Measurements from ENCODE around the gene TAS2R43. TPM values are rescaled to one million over a fixed set of nuclear protein-coding genes. Genes with fewer than 3 reads are reported as not detected.
"Not testable (repeated sequence)": the region's sequence is repeated elsewhere in the genome, so short reads cannot be mapped to it uniquely, and the experiment has no call there.

TAS2R43 gene
- total RNA-seq, 1 donor from 2014 or later: 1.1 TPM

DNA sequence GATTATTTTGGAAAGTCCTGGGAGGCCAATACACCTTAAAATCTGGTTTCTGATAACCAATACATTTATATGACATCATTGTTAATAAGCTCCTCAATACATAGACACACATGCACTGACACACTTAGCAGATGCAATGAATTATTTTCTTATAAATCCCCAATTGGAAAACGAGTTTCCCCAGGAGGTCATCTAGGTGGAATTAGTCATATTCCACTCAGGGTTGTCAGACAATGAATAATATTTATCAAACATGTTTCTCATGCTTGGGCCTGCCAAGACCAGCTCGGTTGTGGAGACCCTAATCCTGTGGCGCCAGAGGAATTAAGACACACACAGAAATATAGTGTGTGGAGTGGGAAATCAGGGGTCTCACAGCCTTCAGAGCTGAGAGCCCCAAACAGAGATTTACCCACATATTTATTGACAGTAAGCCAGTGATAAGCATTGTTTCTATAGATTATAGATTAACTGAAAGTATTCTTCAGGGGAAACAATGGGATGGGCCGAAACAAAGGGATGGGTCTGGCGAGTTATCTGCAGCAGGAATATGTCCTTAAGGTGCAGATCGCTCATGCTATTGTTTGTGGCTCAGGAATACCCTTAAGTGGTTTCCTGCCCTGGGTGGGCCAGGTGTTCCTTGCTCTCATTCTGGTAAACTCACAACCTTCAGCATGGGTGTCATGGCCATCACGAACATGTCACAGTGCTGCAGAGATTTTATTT is 42.1 kb downstream of the TAS2R43 start:
- H3K4me3 Mint-ChIP-seq (ENCODE audit: low read depth); intact Hi-C loops (cut with micrococcal nuclease); DNase-seq (ENCODE audit: low spot score); H3K4me1 Mint-ChIP-seq (ENCODE audit: low read depth); H3K27ac Mint-ChIP-seq; H3K27me3 Mint-ChIP-seq (ENCODE audit: low read depth): not testable (repeated sequence)
- Mint-ChIP-seq H3K36me3 (ENCODE audit: low read depth) (peaks cover 60% of the 10 kb centered on the region), H3K9me3 (peaks cover 39% of the 10 kb centered on the region)

GRCh38 chr12:11041366-11041765 is 50.7 kb downstream of the TAS2R43 start:
- H3K4me3 Mint-ChIP-seq (ENCODE audit: low read depth); DNase-seq (ENCODE audit: low spot score); H3K4me1 Mint-ChIP-seq (ENCODE audit: low read depth); H3K27ac Mint-ChIP-seq; H3K9me3 Mint-ChIP-seq; H3K27me3 Mint-ChIP-seq (ENCODE audit: low read depth); intact Hi-C loops (cut with micrococcal nuclease): not testable (repeated sequence)
- peaks cover 54% of the 10 kb centered on the region for H3K36me3 Mint-ChIP-seq (ENCODE audit: low read depth)

Other genes with a start within 250 kb of the TAS2R43 start
- gene PRR4, start 242.8 kb downstream of the TAS2R43 start, total RNA-seq: 1.6 and 1.7 TPM in 2 replicates
- gene PRH1, start 208.1 kb downstream of the TAS2R43 start, total RNA-seq: 17.2 and 22.3 TPM in 2 replicates
- 0.74 and 0.84 TPM in 2 replicates for gene TAS2R13, start 182.8 kb downstream of the TAS2R43 start, total RNA-seq
- not detected in 2 replicates for gene PRH2, start 163.1 kb downstream of the TAS2R43 start, total RNA-seq
- gene TAS2R14, start 153.1 kb downstream of the TAS2R43 start, total RNA-seq: 2.6 and 2.8 TPM in 2 replicates
- 1.0 and 1.1 TPM in 2 replicates for gene TAS2R50, start 105.4 kb downstream of the TAS2R43 start, total RNA-seq
- gene TAS2R20, start 94.0 kb downstream of the TAS2R43 start, total RNA-seq: 1.5 and 2.5 TPM in 2 replicates
- 3.1 and 3.6 TPM in 2 replicates for gene TAS2R19, start 69.7 kb downstream of the TAS2R43 start, total RNA-seq
- 3.9 and 4.6 TPM in 2 replicates for gene TAS2R31, start 60.9 kb downstream of the TAS2R43 start, total RNA-seq
- 1.3 and 2.0 TPM in 2 replicates for gene TAS2R46, start 30.0 kb downstream of the TAS2R43 start, total RNA-seq
- 2.9 and 3.6 TPM in 2 replicates for gene TAS2R30, start 42.3 kb upstream of the TAS2R43 start, total RNA-seq
- gene SMIM10L1, start 78.9 kb upstream of the TAS2R43 start, total RNA-seq: 10.7 and 10.8 TPM in 2 replicates
- not detected in 2 replicates for gene TAS2R42, start 94.6 kb upstream of the TAS2R43 start, total RNA-seq
- not detected in 2 replicates for gene PRB3, start 177.4 kb upstream of the TAS2R43 start, total RNA-seq
- not detected in 2 replicates for gene PRB4, start 218.1 kb upstream of the TAS2R43 start, total RNA-seq

All from activated T-helper 2 cell treated with anti-CD3 and anti-CD28 coated beads, Interferon-gamma antibody, Interleukin-2, Interleukin-4, amounts not matched to agents 10 μg/mL and 5 μg/mL and 100 μg/mL, durations not matched to agents 14 hours and 24 hours and 36 hours (primary cell).